NCI-H2107 (cell line): ENCODE data around the gene IFT74.

Source experiments
- DNase-seq: peaks from one replicate; lab custom pipeline; 2025; lab: John Stamatoyannopoulos, UW

IFT74 gene

DNA sequence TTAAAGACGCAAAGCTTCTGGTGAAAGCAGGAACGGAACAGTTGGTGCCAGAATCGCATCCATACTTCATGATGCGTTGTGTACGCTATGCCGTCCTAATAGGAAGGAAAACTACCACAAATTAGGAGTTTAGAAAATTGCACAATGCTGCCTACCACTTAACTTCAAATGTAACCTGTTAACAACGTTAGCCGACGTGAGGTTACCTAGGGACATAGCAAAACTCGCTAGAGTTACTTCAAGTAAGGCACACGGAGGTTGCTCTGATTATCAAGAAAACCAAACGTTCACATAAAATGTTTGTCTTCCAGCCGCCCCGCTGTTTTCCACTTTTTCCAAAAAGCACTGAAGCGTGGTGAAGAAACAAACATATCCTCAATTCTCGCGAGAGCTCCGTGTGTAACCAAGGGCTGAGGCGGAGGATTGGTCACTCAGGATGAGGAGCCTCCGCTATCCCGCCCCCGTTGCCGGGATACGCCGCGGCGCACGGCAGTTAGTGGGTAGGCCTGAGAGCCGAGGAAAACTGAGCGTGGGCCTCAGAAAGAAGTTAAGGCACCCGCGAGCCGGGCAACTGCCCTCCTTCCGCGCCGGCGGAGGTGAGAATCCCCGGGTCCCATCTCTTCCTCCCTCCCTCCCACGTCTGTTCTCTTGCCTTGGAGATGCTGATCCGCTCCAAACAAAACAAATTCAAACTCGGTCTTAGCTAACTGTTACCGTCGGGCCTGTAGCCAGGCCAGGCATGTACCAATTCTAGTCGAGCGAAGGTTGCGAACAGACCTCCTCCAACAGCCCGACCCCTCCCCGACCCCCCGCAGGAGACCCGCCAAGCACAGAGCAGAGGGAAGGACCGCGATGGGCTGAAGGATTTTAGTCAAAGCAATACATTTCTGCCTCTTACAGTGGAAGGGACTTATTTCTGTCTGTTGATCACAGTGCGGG, at the start of gene IFT74:
Gene IFT74, plus strand, starts transcription at position 492 of the 939 bp plus-strand sequence. CDS start 5,556 bp downstream, outside the sequence.
- DNase-seq = peak; percentile 90

- DNase-seq = no peak
Observed at GRCh38 chr9:26913138-26913668, 43.0 kb upstream of the IFT74 start.

GRCh38 chr9:26919698-26920097, 36.5 kb upstream of the IFT74 start:
- DNase-seq = no peak

DNA sequence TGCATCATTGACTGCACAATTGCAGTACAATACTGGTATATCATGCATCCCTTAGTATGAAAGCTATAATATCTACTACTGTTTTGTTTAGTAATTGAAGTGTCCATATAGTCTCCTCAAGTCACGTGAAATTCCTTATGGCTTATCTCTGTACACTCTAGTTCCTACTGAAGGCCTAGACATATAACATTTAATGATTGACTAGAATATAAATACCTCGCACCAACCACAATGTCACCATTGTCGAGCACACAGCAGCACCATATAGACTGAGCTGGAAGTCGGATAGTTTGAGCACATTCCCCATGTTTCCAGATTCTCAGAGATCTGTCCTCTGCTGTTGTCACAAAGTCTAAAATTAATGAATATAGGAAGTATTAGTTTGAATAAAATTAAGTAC, 30.6 kb upstream of the IFT74 start:
- no peak for DNase-seq

DNA sequence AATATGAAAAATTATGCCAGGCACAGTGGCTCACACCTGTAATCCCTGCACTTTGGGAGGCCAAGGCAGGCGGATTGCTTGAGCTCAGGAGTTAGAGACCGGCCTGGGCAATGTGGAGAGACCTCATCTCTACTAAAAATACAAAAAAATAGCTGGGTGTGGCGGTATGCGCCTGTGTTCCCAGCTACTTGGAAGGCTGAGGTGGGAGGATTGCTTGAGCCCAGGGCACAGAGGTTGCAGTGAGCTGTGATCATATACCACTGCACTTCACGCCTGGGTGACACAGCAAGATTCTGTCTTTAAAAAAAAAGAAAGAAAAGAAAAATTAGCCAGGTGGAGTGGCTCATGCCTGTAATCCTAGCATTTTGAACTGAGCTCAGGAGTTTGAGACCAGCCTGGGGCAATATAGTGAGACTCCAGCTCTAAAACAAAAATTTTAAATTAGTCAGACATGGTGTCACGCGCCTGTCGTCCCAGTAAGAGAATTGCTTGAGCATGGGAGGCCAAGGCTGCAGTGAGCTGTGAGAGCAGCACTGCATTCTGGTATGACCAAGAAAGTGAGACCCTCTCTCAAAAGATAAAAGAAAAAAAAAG, 27.2 kb upstream of the IFT74 start:
- no peak for DNase-seq

GRCh38 chr9:26935847-26936246, 20.4 kb upstream of the IFT74 start:
- DNase-seq = no peak

GRCh38 chr9:26937816-26938371, 18.3 kb upstream of the IFT74 start:
- DNase-seq = no peak

- no peak for DNase-seq
Observed at GRCh38 chr9:26939955-26940711, 16.1 kb upstream of the IFT74 start.

DNA sequence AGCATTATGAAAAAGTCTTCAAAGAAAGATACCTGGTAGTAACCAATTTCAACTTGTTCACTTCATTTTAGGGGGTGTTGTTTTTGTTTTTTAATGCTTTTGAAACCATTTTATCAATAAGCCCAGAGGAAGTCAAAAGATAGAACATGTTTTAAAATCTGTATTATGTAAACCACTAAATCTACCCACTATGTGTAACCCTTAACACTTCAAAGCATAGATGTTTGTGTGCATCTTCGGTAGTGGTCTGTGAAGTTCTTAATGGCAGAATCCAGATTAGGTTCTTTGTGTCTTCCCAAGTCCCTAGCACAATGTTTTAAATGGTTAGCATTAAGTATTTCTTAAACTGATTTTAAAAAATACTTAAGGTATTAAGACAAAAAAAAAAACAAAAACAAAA, 15.4 kb upstream of the IFT74 start:
- no peak for DNase-seq

DNA sequence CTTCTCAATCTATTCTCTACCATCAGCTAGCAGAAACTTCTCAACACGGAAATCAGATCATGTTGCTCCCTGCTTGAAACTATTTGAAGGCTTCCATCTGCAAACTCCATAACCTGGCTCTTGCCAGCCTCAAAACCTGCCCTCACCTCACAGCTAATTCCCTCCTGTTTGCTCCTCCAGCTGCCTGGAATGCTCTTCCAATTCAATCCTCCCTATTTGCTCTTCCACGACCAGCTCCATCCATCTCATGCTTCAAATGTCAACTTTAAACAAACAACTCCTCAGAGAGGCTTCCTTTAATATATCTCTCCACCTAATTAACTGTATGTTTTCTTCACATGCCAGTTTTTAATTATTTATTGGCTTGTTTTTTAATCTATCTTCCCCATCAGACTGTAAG, 10.6 kb upstream of the IFT74 start:
- DNase-seq = no peak

GRCh38 chr9:26946753-26947727, 9.2 kb upstream of the IFT74 start, which contains the start of gene PLAA:
PLAA (minus strand) TSS chr9:26947242; CDS start chr9:26947045, 197 bp downstream.
- peak; percentile 85 for DNase-seq

DNA sequence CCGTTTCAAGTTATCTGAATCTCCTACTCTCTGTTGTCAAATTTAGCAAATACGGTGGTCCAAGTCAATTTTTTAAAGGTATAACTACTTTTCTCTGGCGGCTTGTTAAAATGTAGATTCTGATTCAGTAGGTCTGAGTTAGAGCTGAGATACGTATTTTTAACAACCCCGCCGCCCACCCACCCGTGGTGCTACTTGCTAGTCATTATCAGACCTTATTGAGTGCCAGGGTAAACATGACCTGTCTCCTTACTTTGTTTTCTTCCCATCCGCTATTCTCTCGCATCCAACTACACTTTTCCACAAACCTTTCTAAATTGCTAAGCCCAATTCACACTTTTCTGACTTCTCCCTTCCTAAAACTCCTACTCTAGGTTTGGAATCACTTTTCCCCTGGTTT, 8.5 kb upstream of the IFT74 start:
- DNase-seq = no peak

GRCh38 chr9:26949637-26950069, 6.6 kb upstream of the IFT74 start:
- DNase-seq = no peak

GRCh38 chr9:26950521-26950920, 5.7 kb upstream of the IFT74 start:
- no peak for DNase-seq

DNA sequence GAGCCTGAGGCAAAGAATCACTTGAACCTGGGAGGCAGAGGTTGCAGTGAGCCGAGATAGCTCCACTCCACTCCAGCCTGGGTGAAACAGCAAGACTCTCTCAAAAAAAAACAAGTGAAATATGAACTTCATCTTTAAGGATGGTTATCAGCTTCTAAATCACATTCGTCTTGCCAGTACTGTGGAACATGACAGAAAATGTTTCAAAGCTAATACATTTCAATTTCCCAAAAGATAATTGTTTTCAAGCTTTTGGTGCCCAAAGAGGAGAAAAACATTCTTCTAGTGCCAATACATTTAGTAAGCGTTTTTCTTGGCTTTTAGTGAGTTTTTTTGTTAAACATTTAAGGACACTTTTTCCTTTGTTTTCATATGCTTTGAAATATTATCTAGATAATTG, 4.4 kb upstream of the IFT74 start:
- no peak for DNase-seq

- no peak for DNase-seq
Observed at GRCh38 chr9:26954050-26954508, 2.1 kb upstream of the IFT74 start.

- no peak for DNase-seq
Observed at GRCh38 chr9:26955222-26955903, 849 bp upstream of the IFT74 start.

DNA sequence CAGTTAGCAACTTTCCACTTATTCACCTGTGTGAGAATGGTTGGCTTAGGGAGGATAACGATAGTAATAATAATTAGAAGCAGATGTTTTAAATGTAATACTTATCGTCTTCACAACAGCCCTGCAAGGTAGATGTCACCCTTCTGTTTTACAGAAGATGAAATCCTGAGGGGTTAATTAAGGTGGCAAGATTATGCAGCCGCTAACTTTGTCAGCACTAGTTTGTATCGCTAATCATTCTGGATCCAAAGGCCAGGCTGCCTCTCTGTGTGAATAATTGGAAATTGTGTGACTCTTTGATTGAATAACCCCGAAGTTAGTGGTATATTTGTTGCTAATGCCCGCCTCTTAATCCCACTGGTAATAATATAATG, 635 bp downstream of the IFT74 start:
- DNase-seq = no peak

DNA sequence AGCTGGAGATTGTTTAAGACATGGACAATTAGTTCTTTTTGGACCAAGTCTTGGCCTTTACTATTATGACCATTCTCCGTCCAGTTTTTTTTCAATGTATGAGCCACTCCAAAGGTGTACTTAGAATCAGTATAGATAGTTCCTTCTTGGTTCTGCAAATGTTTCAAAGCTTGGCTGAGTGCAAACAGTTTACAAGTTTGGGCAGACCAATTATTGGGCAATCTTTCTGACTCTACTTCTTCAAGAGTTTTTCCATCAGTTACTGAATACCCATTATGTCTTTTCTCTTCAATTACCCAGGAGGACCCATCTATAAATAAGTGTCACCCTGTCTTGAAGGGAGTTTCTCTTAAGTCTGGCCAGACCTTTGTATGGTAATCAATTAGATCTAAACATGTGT, 15.5 kb downstream of the IFT74 start:
- no peak for DNase-seq

GRCh38 chr9:26973989-26974388, 17.8 kb downstream of the IFT74 start:
- DNase-seq = no peak
